ENCODE data around the gene C3orf70.
"Not testable (repeated sequence)": the region's sequence is repeated elsewhere in the genome, so short reads cannot be mapped to it uniquely, and the experiment has no call there.

The C3orf70 gene

GRCh38 chr3:185106256-185106890, 46.5 kb downstream of the C3orf70 start:
- not testable (repeated sequence) for H3K4me2 ChIP-seq (ENCODE audit: low read length); H3K4me3 ChIP-seq (ENCODE audit: low read length); H3K9me3 ChIP-seq (replicated peaks; ENCODE audit: low read length); H3K27me3 ChIP-seq (ENCODE audit: control insufficient read depth, insufficient read depth, low read length); H3K9ac ChIP-seq (ENCODE audit: low read depth, low read length); H3K36me3 ChIP-seq (ENCODE audit: insufficient read depth, low read length); H3K4me1 ChIP-seq (ENCODE audit: control insufficient read depth, insufficient read depth, low read length)

- peaks cover 3% of the 10 kb centered on the region for H3K27me3 ChIP-seq (ENCODE audit: control insufficient read depth, insufficient read depth, low read length)
- H3K4me3 ChIP-seq (ENCODE audit: low read length) = no peak overlapping the region
- no peaks in the 10 kb centered on the region for H3K9me3 ChIP-seq (replicated peaks; ENCODE audit: low read length)
- H3K9ac ChIP-seq (ENCODE audit: low read depth, low read length) = no peak overlapping the region
- H3K36me3 ChIP-seq (ENCODE audit: insufficient read depth, low read length) = no peaks in the 10 kb centered on the region
- no peak overlapping the region for H3K4me2 ChIP-seq (ENCODE audit: low read length)
- H3K4me1 ChIP-seq (ENCODE audit: control insufficient read depth, insufficient read depth, low read length) = no peaks in the 10 kb centered on the region
Measured at GRCh38 chr3:185103359-185104127, 49.3 kb downstream of the C3orf70 start.

GRCh38 chr3:185094697-185095096, 58.2 kb downstream of the C3orf70 start:
- no peak overlapping the region for H3K4me2 ChIP-seq (ENCODE audit: low read length)

GRCh38 chr3:185093116-185093515, 59.7 kb downstream of the C3orf70 start:
- no peaks in the 10 kb centered on the region for H3K36me3 ChIP-seq (ENCODE audit: insufficient read depth, low read length)
- H3K4me3 ChIP-seq (ENCODE audit: low read length) = no peak overlapping the region
- no peak overlapping the region for H3K9ac ChIP-seq (ENCODE audit: low read depth, low read length)
- H3K9me3 ChIP-seq (replicated peaks; ENCODE audit: low read length) = no peaks in the 10 kb centered on the region
- H3K4me1 ChIP-seq (ENCODE audit: control insufficient read depth, insufficient read depth, low read length) = no peaks in the 10 kb centered on the region
- H3K27me3 ChIP-seq (ENCODE audit: control insufficient read depth, insufficient read depth, low read length) = no peaks in the 10 kb centered on the region
- no peak overlapping the region for H3K4me2 ChIP-seq (ENCODE audit: low read length)

More at GRCh38 chr3:185094697-185095096, 58.2 kb downstream of the C3orf70 start:
- Histone ChIP-seq H3K9ac (ENCODE audit: low read depth, low read length) (no peak overlapping the region), H3K27me3 (ENCODE audit: control insufficient read depth, insufficient read depth, low read length) (no peaks in the 10 kb centered on the region), H3K36me3 (ENCODE audit: insufficient read depth, low read length) (no peaks in the 10 kb centered on the region), H3K4me1 (ENCODE audit: control insufficient read depth, insufficient read depth, low read length) (no peaks in the 10 kb centered on the region), H3K9me3 (replicated peaks; ENCODE audit: low read length) (no peaks in the 10 kb centered on the region), H3K4me3 (ENCODE audit: low read length) (no peak overlapping the region)

- H3K4me1 ChIP-seq (ENCODE audit: control insufficient read depth, insufficient read depth, low read length) = no peaks in the 10 kb centered on the region
- no peak overlapping the region for H3K4me2 ChIP-seq (ENCODE audit: low read length)
- no peaks in the 10 kb centered on the region for H3K9me3 ChIP-seq (replicated peaks; ENCODE audit: low read length)
- no peaks in the 10 kb centered on the region for H3K36me3 ChIP-seq (ENCODE audit: insufficient read depth, low read length)
- peaks cover 6% of the 10 kb centered on the region for H3K27me3 ChIP-seq (ENCODE audit: control insufficient read depth, insufficient read depth, low read length)
- no peak overlapping the region for H3K9ac ChIP-seq (ENCODE audit: low read depth, low read length)
- H3K4me3 ChIP-seq (ENCODE audit: low read length) = no peak overlapping the region
Measured at GRCh38 chr3:185090811-185091210, 62.0 kb downstream of the C3orf70 start.

- no peak overlapping the region for H3K4me3 ChIP-seq (ENCODE audit: low read length)
- H3K9me3 ChIP-seq (replicated peaks; ENCODE audit: low read length) = no peaks in the 10 kb centered on the region
- no peaks in the 10 kb centered on the region for H3K4me1 ChIP-seq (ENCODE audit: control insufficient read depth, insufficient read depth, low read length)
- no peak overlapping the region for H3K9ac ChIP-seq (ENCODE audit: low read depth, low read length)
- peaks cover 11% of the 10 kb centered on the region for H3K27me3 ChIP-seq (ENCODE audit: control insufficient read depth, insufficient read depth, low read length)
- H3K36me3 ChIP-seq (ENCODE audit: insufficient read depth, low read length) = no peaks in the 10 kb centered on the region
- no peak overlapping the region for H3K4me2 ChIP-seq (ENCODE audit: low read length)
Measured at GRCh38 chr3:185089751-185090150, 63.1 kb downstream of the C3orf70 start.

GRCh38 chr3:185089343-185089742, 63.5 kb downstream of the C3orf70 start:
- H3K9ac ChIP-seq (ENCODE audit: low read depth, low read length) = no peak overlapping the region
- peaks cover 11% of the 10 kb centered on the region for H3K27me3 ChIP-seq (ENCODE audit: control insufficient read depth, insufficient read depth, low read length)
- no peak overlapping the region for H3K4me3 ChIP-seq (ENCODE audit: low read length)
- no peaks in the 10 kb centered on the region for H3K36me3 ChIP-seq (ENCODE audit: insufficient read depth, low read length)
- no peak overlapping the region for H3K4me2 ChIP-seq (ENCODE audit: low read length)
- no peaks in the 10 kb centered on the region for H3K9me3 ChIP-seq (replicated peaks; ENCODE audit: low read length)
- no peaks in the 10 kb centered on the region for H3K4me1 ChIP-seq (ENCODE audit: control insufficient read depth, insufficient read depth, low read length)

- H3K27me3 ChIP-seq (ENCODE audit: control insufficient read depth, insufficient read depth, low read length) = peaks cover 11% of the 10 kb centered on the region
- no peaks in the 10 kb centered on the region for H3K9me3 ChIP-seq (replicated peaks; ENCODE audit: low read length)
- H3K4me3 ChIP-seq (ENCODE audit: low read length) = no peak overlapping the region
- H3K9ac ChIP-seq (ENCODE audit: low read depth, low read length) = no peak overlapping the region
- no peaks in the 10 kb centered on the region for H3K4me1 ChIP-seq (ENCODE audit: control insufficient read depth, insufficient read depth, low read length)
- no peaks in the 10 kb centered on the region for H3K36me3 ChIP-seq (ENCODE audit: insufficient read depth, low read length)
- H3K4me2 ChIP-seq (ENCODE audit: low read length) = no peak overlapping the region
Measured at GRCh38 chr3:185087419-185087818, 65.4 kb downstream of the C3orf70 start.

- no peak overlapping the region for H3K4me3 ChIP-seq (ENCODE audit: low read length)
- H3K9me3 ChIP-seq (replicated peaks; ENCODE audit: low read length) = no peaks in the 10 kb centered on the region
- H3K4me2 ChIP-seq (ENCODE audit: low read length) = no peak overlapping the region
- no peaks in the 10 kb centered on the region for H3K36me3 ChIP-seq (ENCODE audit: insufficient read depth, low read length)
- peaks cover 11% of the 10 kb centered on the region for H3K27me3 ChIP-seq (ENCODE audit: control insufficient read depth, insufficient read depth, low read length)
- H3K9ac ChIP-seq (ENCODE audit: low read depth, low read length) = no peak overlapping the region
- no peaks in the 10 kb centered on the region for H3K4me1 ChIP-seq (ENCODE audit: control insufficient read depth, insufficient read depth, low read length)
Measured at GRCh38 chr3:185084901-185085300, 68.0 kb downstream of the C3orf70 start.

GRCh38 chr3:185084402-185084801, 68.5 kb downstream of the C3orf70 start:
- no peaks in the 10 kb centered on the region for H3K4me1 ChIP-seq (ENCODE audit: control insufficient read depth, insufficient read depth, low read length)
- no peaks in the 10 kb centered on the region for H3K36me3 ChIP-seq (ENCODE audit: insufficient read depth, low read length)
- H3K9ac ChIP-seq (ENCODE audit: low read depth, low read length) = no peak overlapping the region
- H3K27me3 ChIP-seq (ENCODE audit: control insufficient read depth, insufficient read depth, low read length) = peaks cover 11% of the 10 kb centered on the region
- H3K9me3 ChIP-seq (replicated peaks; ENCODE audit: low read length) = no peaks in the 10 kb centered on the region
- no peak overlapping the region for H3K4me2 ChIP-seq (ENCODE audit: low read length)
- H3K4me3 ChIP-seq (ENCODE audit: low read length) = no peak overlapping the region

- Histone ChIP-seq H3K9me3 (replicated peaks; ENCODE audit: low read length) (no peaks in the 10 kb centered on the region), H3K27me3 (ENCODE audit: control insufficient read depth, insufficient read depth, low read length) (peaks cover 11% of the 10 kb centered on the region), H3K9ac (ENCODE audit: low read depth, low read length) (no peak overlapping the region), H3K4me1 (ENCODE audit: control insufficient read depth, insufficient read depth, low read length) (no peaks in the 10 kb centered on the region), H3K36me3 (ENCODE audit: insufficient read depth, low read length) (no peaks in the 10 kb centered on the region), H3K4me2 (ENCODE audit: low read length) (no peak overlapping the region), H3K4me3 (ENCODE audit: low read length) (no peak overlapping the region)
Measured at GRCh38 chr3:185082829-185083228, 70.0 kb downstream of the C3orf70 start.

- Histone ChIP-seq H3K9ac (ENCODE audit: low read depth, low read length) (no peak overlapping the region), H3K4me3 (ENCODE audit: low read length) (no peak overlapping the region), H3K36me3 (ENCODE audit: insufficient read depth, low read length) (no peaks in the 10 kb centered on the region), H3K27me3 (ENCODE audit: control insufficient read depth, insufficient read depth, low read length) (peaks cover 11% of the 10 kb centered on the region), H3K4me2 (ENCODE audit: low read length) (no peak overlapping the region), H3K9me3 (replicated peaks; ENCODE audit: low read length) (no peaks in the 10 kb centered on the region), H3K4me1 (ENCODE audit: control insufficient read depth, insufficient read depth, low read length) (no peaks in the 10 kb centered on the region)
Measured at GRCh38 chr3:185082149-185082548, 70.7 kb downstream of the C3orf70 start.

Measured in skeletal muscle satellite cell (primary cell).